Activated naive CD4-positive, alpha-beta T cell treated with anti-CD3 and anti-CD28 coated beads, Interleukin-2, amount 50 U/mL, for 72 hours (primary cell): ENCODE results near the gene TRABD2B. TPM values are rescaled to one million over a fixed set of nuclear protein-coding genes. Genes with fewer than 3 reads are reported as not detected.

Experiments used
- ATAC-seq, 2 donors: fragments of 150-1000 bp; cut with Tn5 transposase; 2 replicates each; pipeline ENCODE4 v1.10.0; 2021; ENCODE audit warnings: mild to moderate bottlenecking in 2 of 2, moderate library complexity in 2 of 2
- DNase-seq, 2 donors: peaks; one replicate each; pipeline ENCODE4 v3.0.0; 2021 to 2022; ENCODE audit warnings: low spot score in 2 of 2
- H3K27ac Mint-ChIP-seq, 2 donors: one replicate each; pipeline ENCODE4 v1.8.0; 2022; ENCODE audit warnings: mild to moderate bottlenecking in 2 of 2, mixed read lengths in 2 of 2
- H3K36me3 Mint-ChIP-seq, 2 donors: one replicate each; pipeline ENCODE4 v1.8.0; 2022; ENCODE audit warnings: mixed read lengths in 2 of 2
- H3K9me3 Mint-ChIP-seq, 2 donors: one replicate each; pipeline ENCODE4 v1.8.0; 2022; ENCODE audit warnings: mixed read lengths in 2 of 2
- total RNA-seq, 2 donors: library from RNA; stranded (reverse); gene quantifications; one replicate each; pipeline ENCODE4 v1.2.3, GENCODE V29; 2022

TRABD2B gene
- total RNA-seq, 2 donors from 2014 or later: not detected

GRCh38 chr1:48026701-48027532, 29.7 kb upstream of the TRABD2B start:
- Mint-ChIP-seq H3K27ac (no peak overlapping the region), H3K9me3 (no peaks in the 10 kb centered on the region), H3K36me3 (no peaks in the 10 kb centered on the region)
- DNase-seq: no peak
- no peak for ATAC-seq

- ATAC-seq (peak in 1 of 2 donors; percentile 34), DNase-seq (no peak)
- Mint-ChIP-seq H3K36me3 (no peaks in the 10 kb centered on the region), H3K27ac (no peak overlapping the region), H3K9me3 (no peaks in the 10 kb centered on the region)
These were observed 29.1 kb upstream of the TRABD2B start for GRCh38 chr1:48026275-48026674.

GRCh38 chr1:48025076-48025475, 27.9 kb upstream of the TRABD2B start:
- H3K36me3 Mint-ChIP-seq: no peaks in the 10 kb centered on the region
- H3K9me3 Mint-ChIP-seq: no peaks in the 10 kb centered on the region
- no peak for ATAC-seq
- no peak for DNase-seq
- H3K27ac Mint-ChIP-seq: no peak overlapping the region

- no peak for ATAC-seq
- Mint-ChIP-seq H3K36me3 (no peaks in the 10 kb centered on the region), H3K9me3 (no peaks in the 10 kb centered on the region), H3K27ac (no peak overlapping the region)
- no peak for DNase-seq
These were observed 26.3 kb upstream of the TRABD2B start for GRCh38 chr1:48023488-48023887.

- H3K27ac Mint-ChIP-seq: no peak overlapping the region
- DNase-seq: no peak
- H3K36me3 Mint-ChIP-seq: no peaks in the 10 kb centered on the region
These were observed 25.1 kb upstream of the TRABD2B start for GRCh38 chr1:48022306-48022705.

GRCh38 chr1:48021792-48022191, 24.6 kb upstream of the TRABD2B start:
- Mint-ChIP-seq H3K36me3 (no peaks in the 10 kb centered on the region), H3K27ac (no peak overlapping the region), H3K9me3 (no peaks in the 10 kb centered on the region)
- no peak for ATAC-seq
- no peak for DNase-seq

More at GRCh38 chr1:48022306-48022705, 25.1 kb upstream of the TRABD2B start:
- no peaks in the 10 kb centered on the region for H3K9me3 Mint-ChIP-seq
- ATAC-seq: no peak

- Mint-ChIP-seq H3K36me3 (no peaks in the 10 kb centered on the region), H3K27ac (no peak overlapping the region), H3K9me3 (no peaks in the 10 kb centered on the region)
- ATAC-seq: no peak
- DNase-seq: no peak
These were observed 22.6 kb upstream of the TRABD2B start for GRCh38 chr1:48019714-48020315.

- no peak for DNase-seq
- Mint-ChIP-seq H3K27ac (no peak overlapping the region), H3K9me3 (no peaks in the 10 kb centered on the region), H3K36me3 (no peaks in the 10 kb centered on the region)
- ATAC-seq: no peak
These were observed 21.6 kb upstream of the TRABD2B start for GRCh38 chr1:48018799-48019198.

- DNase-seq (no peak), ATAC-seq (no peak)
- no peaks in the 10 kb centered on the region for H3K9me3 Mint-ChIP-seq
- no peak overlapping the region for H3K27ac Mint-ChIP-seq
- H3K36me3 Mint-ChIP-seq: no peaks in the 10 kb centered on the region
These were observed 20.5 kb upstream of the TRABD2B start for GRCh38 chr1:48017716-48018115.

GRCh38 chr1:48016515-48016914, 19.3 kb upstream of the TRABD2B start:
- no peak for DNase-seq
- Mint-ChIP-seq H3K9me3 (no peaks in the 10 kb centered on the region), H3K36me3 (no peaks in the 10 kb centered on the region), H3K27ac (no peak overlapping the region)
- ATAC-seq: no peak

- DNase-seq: no peak
- no peaks in the 10 kb centered on the region for H3K9me3 Mint-ChIP-seq
- no peaks in the 10 kb centered on the region for H3K36me3 Mint-ChIP-seq
- H3K27ac Mint-ChIP-seq: no peak overlapping the region
- no peak for ATAC-seq
These were observed 16.1 kb upstream of the TRABD2B start for GRCh38 chr1:48013270-48013669.

- H3K27ac Mint-ChIP-seq: no peak overlapping the region
- ATAC-seq: no peak
- no peaks in the 10 kb centered on the region for H3K9me3 Mint-ChIP-seq
- no peaks in the 10 kb centered on the region for H3K36me3 Mint-ChIP-seq
- DNase-seq: no peak
These were observed 9.9 kb upstream of the TRABD2B start for GRCh38 chr1:48007047-48007446.

GRCh38 chr1:48006264-48006663, 9.1 kb upstream of the TRABD2B start:
- no peaks in the 10 kb centered on the region for H3K9me3 Mint-ChIP-seq

GRCh38 chr1:48005253-48006117, 8.3 kb upstream of the TRABD2B start:
- Mint-ChIP-seq H3K36me3 (no peaks in the 10 kb centered on the region), H3K27ac (no peak overlapping the region), H3K9me3 (no peaks in the 10 kb centered on the region)
- DNase-seq (no peak), ATAC-seq (no peak)

More at GRCh38 chr1:48006264-48006663, 9.1 kb upstream of the TRABD2B start:
- ATAC-seq (no peak), DNase-seq (no peak)
- H3K36me3 Mint-ChIP-seq: no peaks in the 10 kb centered on the region
- no peak overlapping the region for H3K27ac Mint-ChIP-seq

GRCh38 chr1:48003741-48004531, 6.8 kb upstream of the TRABD2B start:
- DNase-seq (no peak), ATAC-seq (no peak)
- no peak overlapping the region for H3K27ac Mint-ChIP-seq
- H3K36me3 Mint-ChIP-seq: no peaks in the 10 kb centered on the region
- H3K9me3 Mint-ChIP-seq: no peaks in the 10 kb centered on the region

GRCh38 chr1:48002142-48002541, 5.0 kb upstream of the TRABD2B start:
- no peak for ATAC-seq
- no peaks in the 10 kb centered on the region for H3K9me3 Mint-ChIP-seq
- no peak for DNase-seq
- peaks cover 0 to 6% of the 10 kb centered on the region in 2 donors for H3K36me3 Mint-ChIP-seq
- H3K27ac Mint-ChIP-seq: no peak overlapping the region
